ENCODE data around the gene EVI5.
"Not testable (repeated sequence)": the region's sequence is repeated elsewhere in the genome, so short reads cannot be mapped to it uniquely, and the experiment has no call there.

EVI5 gene

GRCh38 chr1:92791487-92792066, 6.7 kb upstream of the EVI5 start:
- no peak for DNase-seq

- no peak for DNase-seq
Observed at GRCh38 chr1:92790867-92791266, 6.0 kb upstream of the EVI5 start.

- DNase-seq = no peak
Observed at GRCh38 chr1:92790081-92790480, 5.2 kb upstream of the EVI5 start.

GRCh38 chr1:92786111-92786901, 1.4 kb upstream of the EVI5 start:
- DNase-seq = no peak

GRCh38 chr1:92784021-92784638, 778 bp downstream of the EVI5 start:
- DNase-seq = peak; percentile 22 to 39

GRCh38 chr1:92783550-92783949, 1.4 kb downstream of the EVI5 start:
- DNase-seq = not testable (repeated sequence)

GRCh38 chr1:92778376-92778775, 6.5 kb downstream of the EVI5 start:
- DNase-seq = no peak

- DNase-seq = no peak
Observed at GRCh38 chr1:92774407-92774806, 10.5 kb downstream of the EVI5 start.

- not testable (repeated sequence) for DNase-seq
Observed at GRCh38 chr1:92773749-92774148, 11.2 kb downstream of the EVI5 start.

- no peak for DNase-seq
Observed at GRCh38 chr1:92769856-92770255, 15.1 kb downstream of the EVI5 start.

- DNase-seq = no peak
Observed at GRCh38 chr1:92768915-92769314, 16.0 kb downstream of the EVI5 start.

GRCh38 chr1:92768296-92768695, 16.6 kb downstream of the EVI5 start:
- no peak for DNase-seq

GRCh38 chr1:92764116-92764515, 20.8 kb downstream of the EVI5 start:
- DNase-seq = no peak

- no peak for DNase-seq
Observed at GRCh38 chr1:92762355-92762754, 22.6 kb downstream of the EVI5 start.

GRCh38 chr1:92759361-92759760, 25.5 kb downstream of the EVI5 start:
- DNase-seq = no peak

- DNase-seq = no peak
Observed at GRCh38 chr1:92756537-92756936, 28.4 kb downstream of the EVI5 start.

- DNase-seq = no peak
Observed at GRCh38 chr1:92755541-92756461, 29.1 kb downstream of the EVI5 start.

GRCh38 chr1:92754719-92755050, 30.2 kb downstream of the EVI5 start:
- no peak for DNase-seq

- no peak for DNase-seq
Observed at GRCh38 chr1:92754000-92754718, 30.7 kb downstream of the EVI5 start.

GRCh38 chr1:92752719-92753118, 32.2 kb downstream of the EVI5 start:
- DNase-seq = no peak

- DNase-seq = peak; percentile 22 to 24
Observed at GRCh38 chr1:92749024-92749634, 35.8 kb downstream of the EVI5 start.

GRCh38 chr1:92748138-92748537, 36.8 kb downstream of the EVI5 start:
- no peak for DNase-seq

All from stimulated activated CD4-positive, alpha-beta T cell treated with anti-CD3 and anti-CD28 coated beads, Interleukin-2, amount 100 ng/mL, for 24 hours (primary cell).